ENCODE results near the gene ACTMAP. TPM values are rescaled to one million over a fixed set of nuclear protein-coding genes. Genes with fewer than 3 reads are reported as not detected.

The ACTMAP gene
- total and polyA plus RNA-seq, 2 of the 13 experiments (the other 11 are each of a cell fraction or from before 2014, with no cell fraction given) = 2.2 to 7.9 TPM

DNA sequence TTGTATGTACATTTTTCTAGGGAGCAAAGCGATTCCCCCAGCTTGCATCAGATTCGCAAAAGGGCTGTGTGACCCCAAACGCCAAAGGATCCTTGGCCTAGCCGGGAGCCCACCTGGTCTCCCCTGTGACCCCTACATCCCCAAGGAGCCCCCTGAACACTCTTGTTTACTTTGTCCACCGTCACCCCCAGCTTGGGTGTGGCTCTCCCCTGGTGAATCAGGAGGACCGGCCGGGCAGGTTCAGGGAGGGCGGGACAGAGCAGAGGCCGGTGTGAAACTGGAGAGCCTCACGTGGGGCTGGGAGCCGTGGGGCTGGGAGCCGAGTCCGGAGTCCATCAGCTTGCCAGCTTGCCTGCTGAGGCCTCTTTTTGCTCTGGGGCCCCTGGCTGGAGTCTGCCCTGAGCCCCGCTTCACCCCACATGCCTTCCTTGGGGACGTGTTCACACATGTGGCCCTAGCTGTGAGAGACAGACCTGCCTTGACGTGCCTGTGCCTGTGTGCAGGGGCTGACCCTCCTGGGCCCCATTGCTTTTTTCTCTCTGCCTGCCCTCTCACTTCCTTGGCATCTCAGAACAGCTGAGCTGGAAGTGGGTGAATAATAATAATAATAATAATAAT lies 31.4 kb downstream of the ACTMAP start (continued):
- TF ChIP-seq SP140L (CRISPR knock-in tag; IDR thresholded peaks at IDR 0.05; ENCODE audit: borderline replicate concordance) (no peak), ZMAT3 (CRISPR knock-in tag; conservative IDR thresholded peaks at IDR 0.05) (no peak), PTBP1 (IDR thresholded peaks at IDR 0.05; ENCODE audit: low read depth, low read length, poor library complexity, severe bottlenecking) (no peak), ZNF614 (CRISPR knock-in tag; IDR thresholded peaks at IDR 0.05; ENCODE audit: borderline replicate concordance) (peak; percentile 41; the same call in 1 of the 2 replicates), ZNF607 (CRISPR knock-in tag; IDR thresholded peaks at IDR 0.05; ENCODE audit: borderline replicate concordance) (peak; percentile 19; the same call in 1 of the 2 replicates), ZNF792 (CRISPR knock-in tag; IDR thresholded peaks at IDR 0.05) (peak; percentile 21; the same call in 1 of the 2 replicates)
- TF ChIP-seq, protein P1, sequence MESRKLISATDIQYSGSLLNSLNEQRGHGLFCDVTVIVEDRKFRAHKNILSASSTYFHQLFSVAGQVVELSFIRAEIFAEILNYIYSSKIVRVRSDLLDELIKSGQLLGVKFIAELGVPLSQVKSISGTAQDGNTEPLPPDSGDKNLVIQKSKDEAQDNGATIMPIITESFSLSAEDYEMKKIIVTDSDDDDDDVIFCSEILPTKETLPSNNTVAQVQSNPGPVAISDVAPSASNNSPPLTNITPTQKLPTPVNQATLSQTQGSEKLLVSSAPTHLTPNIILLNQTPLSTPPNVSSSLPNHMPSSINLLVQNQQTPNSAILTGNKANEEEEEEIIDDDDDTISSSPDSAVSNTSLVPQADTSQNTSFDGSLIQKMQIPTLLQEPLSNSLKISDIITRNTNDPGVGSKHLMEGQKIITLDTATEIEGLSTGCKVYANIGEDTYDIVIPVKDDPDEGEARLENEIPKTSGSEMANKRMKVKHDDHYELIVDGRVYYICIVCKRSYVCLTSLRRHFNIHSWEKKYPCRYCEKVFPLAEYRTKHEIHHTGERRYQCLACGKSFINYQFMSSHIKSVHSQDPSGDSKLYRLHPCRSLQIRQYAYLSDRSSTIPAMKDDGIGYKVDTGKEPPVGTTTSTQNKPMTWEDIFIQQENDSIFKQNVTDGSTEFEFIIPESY (CRISPR knock-in tag; IDR thresholded peaks at IDR 0.05) = no peak
- TF ChIP-seq, protein P2, sequence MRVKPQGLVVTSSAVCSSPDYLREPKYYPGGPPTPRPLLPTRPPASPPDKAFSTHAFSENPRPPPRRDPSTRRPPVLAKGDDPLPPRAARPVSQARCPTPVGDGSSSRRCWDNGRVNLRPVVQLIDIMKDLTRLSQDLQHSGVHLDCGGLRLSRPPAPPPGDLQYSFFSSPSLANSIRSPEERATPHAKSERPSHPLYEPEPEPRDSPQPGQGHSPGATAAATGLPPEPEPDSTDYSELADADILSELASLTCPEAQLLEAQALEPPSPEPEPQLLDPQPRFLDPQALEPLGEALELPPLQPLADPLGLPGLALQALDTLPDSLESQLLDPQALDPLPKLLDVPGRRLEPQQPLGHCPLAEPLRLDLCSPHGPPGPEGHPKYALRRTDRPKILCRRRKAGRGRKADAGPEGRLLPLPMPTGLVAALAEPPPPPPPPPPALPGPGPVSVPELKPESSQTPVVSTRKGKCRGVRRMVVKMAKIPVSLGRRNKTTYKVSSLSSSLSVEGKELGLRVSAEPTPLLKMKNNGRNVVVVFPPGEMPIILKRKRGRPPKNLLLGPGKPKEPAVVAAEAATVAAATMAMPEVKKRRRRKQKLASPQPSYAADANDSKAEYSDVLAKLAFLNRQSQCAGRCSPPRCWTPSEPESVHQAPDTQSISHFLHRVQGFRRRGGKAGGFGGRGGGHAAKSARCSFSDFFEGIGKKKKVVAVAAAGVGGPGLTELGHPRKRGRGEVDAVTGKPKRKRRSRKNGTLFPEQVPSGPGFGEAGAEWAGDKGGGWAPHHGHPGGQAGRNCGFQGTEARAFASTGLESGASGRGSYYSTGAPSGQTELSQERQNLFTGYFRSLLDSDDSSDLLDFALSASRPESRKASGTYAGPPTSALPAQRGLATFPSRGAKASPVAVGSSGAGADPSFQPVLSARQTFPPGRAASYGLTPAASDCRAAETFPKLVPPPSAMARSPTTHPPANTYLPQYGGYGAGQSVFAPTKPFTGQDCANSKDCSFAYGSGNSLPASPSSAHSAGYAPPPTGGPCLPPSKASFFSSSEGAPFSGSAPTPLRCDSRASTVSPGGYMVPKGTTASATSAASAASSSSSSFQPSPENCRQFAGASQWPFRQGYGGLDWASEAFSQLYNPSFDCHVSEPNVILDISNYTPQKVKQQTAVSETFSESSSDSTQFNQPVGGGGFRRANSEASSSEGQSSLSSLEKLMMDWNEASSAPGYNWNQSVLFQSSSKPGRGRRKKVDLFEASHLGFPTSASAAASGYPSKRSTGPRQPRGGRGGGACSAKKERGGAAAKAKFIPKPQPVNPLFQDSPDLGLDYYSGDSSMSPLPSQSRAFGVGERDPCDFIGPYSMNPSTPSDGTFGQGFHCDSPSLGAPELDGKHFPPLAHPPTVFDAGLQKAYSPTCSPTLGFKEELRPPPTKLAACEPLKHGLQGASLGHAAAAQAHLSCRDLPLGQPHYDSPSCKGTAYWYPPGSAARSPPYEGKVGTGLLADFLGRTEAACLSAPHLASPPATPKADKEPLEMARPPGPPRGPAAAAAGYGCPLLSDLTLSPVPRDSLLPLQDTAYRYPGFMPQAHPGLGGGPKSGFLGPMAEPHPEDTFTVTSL (CRISPR knock-in tag; IDR thresholded peaks at IDR 0.05; ENCODE audit: borderline replicate concordance) = no peak
- TF ChIP-seq, protein P3, sequence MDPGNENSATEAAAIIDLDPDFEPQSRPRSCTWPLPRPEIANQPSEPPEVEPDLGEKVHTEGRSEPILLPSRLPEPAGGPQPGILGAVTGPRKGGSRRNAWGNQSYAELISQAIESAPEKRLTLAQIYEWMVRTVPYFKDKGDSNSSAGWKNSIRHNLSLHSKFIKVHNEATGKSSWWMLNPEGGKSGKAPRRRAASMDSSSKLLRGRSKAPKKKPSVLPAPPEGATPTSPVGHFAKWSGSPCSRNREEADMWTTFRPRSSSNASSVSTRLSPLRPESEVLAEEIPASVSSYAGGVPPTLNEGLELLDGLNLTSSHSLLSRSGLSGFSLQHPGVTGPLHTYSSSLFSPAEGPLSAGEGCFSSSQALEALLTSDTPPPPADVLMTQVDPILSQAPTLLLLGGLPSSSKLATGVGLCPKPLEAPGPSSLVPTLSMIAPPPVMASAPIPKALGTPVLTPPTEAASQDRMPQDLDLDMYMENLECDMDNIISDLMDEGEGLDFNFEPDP (CRISPR knock-in tag; conservative IDR thresholded peaks at IDR 0.05) = no peak
- TF ChIP-seq, protein P4, sequence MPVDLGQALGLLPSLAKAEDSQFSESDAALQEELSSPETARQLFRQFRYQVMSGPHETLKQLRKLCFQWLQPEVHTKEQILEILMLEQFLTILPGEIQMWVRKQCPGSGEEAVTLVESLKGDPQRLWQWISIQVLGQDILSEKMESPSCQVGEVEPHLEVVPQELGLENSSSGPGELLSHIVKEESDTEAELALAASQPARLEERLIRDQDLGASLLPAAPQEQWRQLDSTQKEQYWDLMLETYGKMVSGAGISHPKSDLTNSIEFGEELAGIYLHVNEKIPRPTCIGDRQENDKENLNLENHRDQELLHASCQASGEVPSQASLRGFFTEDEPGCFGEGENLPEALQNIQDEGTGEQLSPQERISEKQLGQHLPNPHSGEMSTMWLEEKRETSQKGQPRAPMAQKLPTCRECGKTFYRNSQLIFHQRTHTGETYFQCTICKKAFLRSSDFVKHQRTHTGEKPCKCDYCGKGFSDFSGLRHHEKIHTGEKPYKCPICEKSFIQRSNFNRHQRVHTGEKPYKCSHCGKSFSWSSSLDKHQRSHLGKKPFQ (CRISPR knock-in tag; IDR thresholded peaks at IDR 0.05; ENCODE audit: insufficient replicate concordance) = no peak
- TF ChIP-seq, protein P5, sequence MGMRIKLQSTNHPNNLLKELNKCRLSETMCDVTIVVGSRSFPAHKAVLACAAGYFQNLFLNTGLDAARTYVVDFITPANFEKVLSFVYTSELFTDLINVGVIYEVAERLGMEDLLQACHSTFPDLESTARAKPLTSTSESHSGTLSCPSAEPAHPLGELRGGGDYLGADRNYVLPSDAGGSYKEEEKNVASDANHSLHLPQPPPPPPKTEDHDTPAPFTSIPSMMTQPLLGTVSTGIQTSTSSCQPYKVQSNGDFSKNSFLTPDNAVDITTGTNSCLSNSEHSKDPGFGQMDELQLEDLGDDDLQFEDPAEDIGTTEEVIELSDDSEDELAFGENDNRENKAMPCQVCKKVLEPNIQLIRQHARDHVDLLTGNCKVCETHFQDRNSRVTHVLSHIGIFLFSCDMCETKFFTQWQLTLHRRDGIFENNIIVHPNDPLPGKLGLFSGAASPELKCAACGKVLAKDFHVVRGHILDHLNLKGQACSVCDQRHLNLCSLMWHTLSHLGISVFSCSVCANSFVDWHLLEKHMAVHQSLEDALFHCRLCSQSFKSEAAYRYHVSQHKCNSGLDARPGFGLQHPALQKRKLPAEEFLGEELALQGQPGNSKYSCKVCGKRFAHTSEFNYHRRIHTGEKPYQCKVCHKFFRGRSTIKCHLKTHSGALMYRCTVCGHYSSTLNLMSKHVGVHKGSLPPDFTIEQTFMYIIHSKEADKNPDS (CRISPR knock-in tag; IDR thresholded peaks at IDR 0.05) = no peak
- TF ChIP-seq, protein P6, sequence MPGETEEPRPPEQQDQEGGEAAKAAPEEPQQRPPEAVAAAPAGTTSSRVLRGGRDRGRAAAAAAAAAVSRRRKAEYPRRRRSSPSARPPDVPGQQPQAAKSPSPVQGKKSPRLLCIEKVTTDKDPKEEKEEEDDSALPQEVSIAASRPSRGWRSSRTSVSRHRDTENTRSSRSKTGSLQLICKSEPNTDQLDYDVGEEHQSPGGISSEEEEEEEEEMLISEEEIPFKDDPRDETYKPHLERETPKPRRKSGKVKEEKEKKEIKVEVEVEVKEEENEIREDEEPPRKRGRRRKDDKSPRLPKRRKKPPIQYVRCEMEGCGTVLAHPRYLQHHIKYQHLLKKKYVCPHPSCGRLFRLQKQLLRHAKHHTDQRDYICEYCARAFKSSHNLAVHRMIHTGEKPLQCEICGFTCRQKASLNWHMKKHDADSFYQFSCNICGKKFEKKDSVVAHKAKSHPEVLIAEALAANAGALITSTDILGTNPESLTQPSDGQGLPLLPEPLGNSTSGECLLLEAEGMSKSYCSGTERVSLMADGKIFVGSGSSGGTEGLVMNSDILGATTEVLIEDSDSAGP (CRISPR knock-in tag; IDR thresholded peaks at IDR 0.05; ENCODE audit: borderline replicate concordance) = peak; percentile 69
